ENCODE data around the gene HOXC11.

The HOXC11 gene

GRCh38 chr12:53984901-53985691, 12.2 kb downstream of the HOXC11 start, which contains the start of gene HOXC10:
Gene HOXC10, plus strand, starts transcription at chr12:53985146. Its CDS starts 114 bp downstream, at chr12:53985260.
- peak in 25 of 51 donors; percentile 3 to 55 (median 14) for DNase-seq

GRCh38 chr12:53985692-53985993, 12.7 kb downstream of the HOXC11 start:
- DNase-seq: no peak

GRCh38 chr12:53985994-53986685, 13.2 kb downstream of the HOXC11 start:
- DNase-seq: no peak

- DNase-seq: no peak
Observed at GRCh38 chr12:53986686-53987483, 14.0 kb downstream of the HOXC11 start.

- no peak for DNase-seq
Observed at GRCh38 chr12:53987787-53988230, 14.9 kb downstream of the HOXC11 start.

GRCh38 chr12:53988541-53989226, 15.8 kb downstream of the HOXC11 start:
- no peak for DNase-seq

GRCh38 chr12:53989227-53990113, 16.5 kb downstream of the HOXC11 start:
- DNase-seq: peak in 5 of 51 donors; percentile 1 to 24 (median 8)

GRCh38 chr12:53990311-53991076, 17.6 kb downstream of the HOXC11 start:
- DNase-seq: no peak

GRCh38 chr12:53991077-53991460, 18.1 kb downstream of the HOXC11 start:
- DNase-seq: no peak

- DNase-seq: no peak
Observed at GRCh38 chr12:53992377-53992889, 19.5 kb downstream of the HOXC11 start.

GRCh38 chr12:53993162-53994008, 20.5 kb downstream of the HOXC11 start:
- DNase-seq: no peak

- no peak for DNase-seq
Observed at GRCh38 chr12:53994009-53994263, 21.0 kb downstream of the HOXC11 start.

GRCh38 chr12:53994264-53995001, 21.5 kb downstream of the HOXC11 start:
- no peak for DNase-seq

- no peak for DNase-seq
Observed at GRCh38 chr12:53995002-53995377, 22.1 kb downstream of the HOXC11 start.

GRCh38 chr12:53995378-53996239, 22.7 kb downstream of the HOXC11 start:
- DNase-seq: no peak

- no peak for DNase-seq
Observed at GRCh38 chr12:53996240-53997203, 23.6 kb downstream of the HOXC11 start.

All from hypothalamus (tissue), 51 donors.